Panc1 (cell line): ENCODE data around the gene MRRF. TPM values are rescaled to one million over a fixed set of nuclear protein-coding genes. Genes with fewer than 3 reads are reported as not detected.

Experiments
- ATAC-seq: fragments of 200-7000 bp; cut with Tn5 transposase; 2 replicates; pipeline ENCODE4 v1.9.1; 2020; ENCODE audit warnings: mild to moderate bottlenecking, moderate library complexity
- BruUV-seq: library from RNA; stranded (reverse); fragments of 400-500 nt; replicated peaks from 2 replicates; lab custom pipeline; 2021; lab: Mats Ljungman, UMichigan
- CTCF ChIA-PET: fragments of 300-600 bp; sonication (Branson Sonifier 250); formaldehyde crosslinking; loops from one replicate; lab custom pipeline; 2022; ENCODE audit warnings: antibody characterized with exemption; lab: Charles Lee
- POLR2A ChIA-PET: fragments of 300-600 bp; sonication (Branson Sonifier 250); formaldehyde crosslinking; loops from one replicate; lab custom pipeline; 2022; ENCODE audit warnings: antibody characterized with exemption; lab: Charles Lee
- DNase-seq: peaks from one replicate; pipeline ENCODE4 v3.0.0-alpha.2; 2010; ENCODE audit warnings: low read depth, low spot score
- H3K27ac ChIP-seq: 2 replicates; pipeline ENCODE4 v1.5.1; 2011; ENCODE audit warnings: mild to moderate bottlenecking, low read length, inconsistent platforms
- H3K27me3 ChIP-seq: fragments of 200-500 bp; sonication (Bioruptor generic); 2 replicates; pipeline ENCODE4 v1.6.0; 2014; ENCODE audit warnings: low read length, inconsistent platforms; ENCODE audit not compliant: control insufficient read depth, insufficient read depth
- H3K36me3 ChIP-seq: fragments of 200-500 bp; sonication (Bioruptor generic); 2 replicates; pipeline ENCODE4 v1.5.1; 2014; ENCODE audit warnings: inconsistent platforms, mild to moderate bottlenecking, low read length, moderate library complexity; ENCODE audit not compliant: control insufficient read depth, insufficient read depth
- H3K4me1 ChIP-seq: 2 replicates; pipeline ENCODE4 v1.5.1; 2011; ENCODE audit warnings: inconsistent platforms, mild to moderate bottlenecking, low read length, moderate library complexity; ENCODE audit not compliant: control insufficient read depth, insufficient read depth
- H3K4me3 ChIP-seq, 2 experiments: 2 replicates each; pipeline ENCODE4 v1.5.1; 2011 to 2012; ENCODE audit warnings: low read depth in 2 of 2, low read length in 2 of 2, mild to moderate bottlenecking in 2 of 2, inconsistent platforms in 1 of 2, moderate library complexity in 1 of 2
- H3K9me3 ChIP-seq: fragments of 200-500 bp; sonication (Bioruptor generic); 2 replicates; pipeline ENCODE4 v1.5.1; 2014; ENCODE audit warnings: low read depth, mild to moderate bottlenecking, inconsistent platforms, low read length, moderate library complexity; ENCODE audit not compliant: control insufficient read depth, insufficient read depth
- CTCF ChIP-seq: fragments of 450-650 bp; IDR thresholded peaks from 2 replicates; pipeline ENCODE4 v1.5.1; 2017; ENCODE audit warnings: mild to moderate bottlenecking
- POLR2AphosphoS5 ChIP-seq: IDR thresholded peaks from 2 replicates; pipeline ENCODE4 v1.6.1; 2012; ENCODE audit warnings: mild to moderate bottlenecking, low read depth, low read length, moderate library complexity
- REST ChIP-seq, 2 experiments: IDR thresholded peaks; 2 replicates each; pipeline ENCODE4 v1.6.1; 2011 to 2012; ENCODE audit warnings: low read depth in 2 of 2, control low read depth in 1 of 2, low read length in 1 of 2, mild to moderate bottlenecking in 1 of 2, moderate library complexity in 1 of 2; ENCODE audit not compliant: insufficient read depth in 1 of 2
- SIN3A ChIP-seq: IDR thresholded peaks from 2 replicates; pipeline ENCODE4 v1.6.1; 2012; ENCODE audit warnings: low read depth, mild to moderate bottlenecking, low read length, moderate library complexity, borderline replicate concordance; ENCODE audit not compliant: insufficient read depth
- TCF7L2 ChIP-seq: IDR thresholded peaks from 2 replicates; pipeline ENCODE4 v1.6.1; 2011; ENCODE audit warnings: mild to moderate bottlenecking, low read depth, low read length, inconsistent platforms
- in situ Hi-C: cut with HindIII; loops from 2 replicates; pipeline ENCODE4 v1.10.0; 2016; ENCODE audit warnings: low sequenced_read_pairs, low pct_unique_long_range_greater_than_20kb
- intact Hi-C: fragments of 100-400 bp; cut with micrococcal nuclease; formaldehyde crosslinking; loops from one replicate; pipeline ENCODE4 v1.10.0; 2022; ENCODE audit not compliant: unreplicated experiment
- total RNA-seq: library from RNA; stranded (reverse); gene quantifications from one replicate; pipeline ENCODE4 v1.2.1, GENCODE V29; 2021; ENCODE audit not compliant: unreplicated experiment

Gene MRRF
- total RNA-seq, 1 experiment from 2014 or later = 28.4 TPM

DNA sequence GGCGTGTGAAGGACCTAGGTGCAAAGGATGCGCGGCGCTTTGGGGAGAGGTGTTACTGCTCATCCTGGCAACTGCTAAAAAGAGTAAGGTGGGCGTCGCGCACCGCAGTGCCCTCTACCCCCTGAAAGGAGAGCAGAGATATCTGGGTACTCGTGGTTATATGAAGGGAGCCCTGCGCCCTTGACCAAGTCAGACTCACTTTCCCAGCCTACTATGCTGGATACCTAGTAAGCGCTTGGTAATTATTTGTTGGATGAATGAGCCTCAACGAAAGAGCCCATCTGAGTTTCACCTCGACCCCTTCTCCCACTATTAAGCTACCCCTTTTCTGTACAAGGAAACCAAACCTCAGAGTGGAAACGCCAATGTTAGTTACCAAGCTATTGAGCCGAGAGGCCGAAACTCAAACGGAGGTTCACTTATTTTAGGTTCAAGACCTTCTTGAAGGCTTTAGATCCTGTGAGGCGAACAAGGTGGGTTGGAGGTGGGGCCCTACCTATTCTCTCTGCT, 44.0 kb upstream of the MRRF start:
- ChIA-PET CTCF (no interaction called here), POLR2A (no interaction called here)
- H3K4me3 ChIP-seq = no peak overlapping the region
- intact Hi-C loops (no loop called here), in situ Hi-C loops (no loop called here)
- ATAC-seq = no peak
- no peaks in the 10 kb centered on the region for H3K4me1 ChIP-seq
- H3K36me3 ChIP-seq = no peaks in the 10 kb centered on the region
- no peak for TF ChIP-seq SIN3A
- TF ChIP-seq REST (IDR thresholded peaks at IDR 0.05; ENCODE audit: insufficient read depth in 1 of 2, low read depth in 2 of 2, low read length in 1 of 2) = no peak
- TF ChIP-seq CTCF = no peak
- no peak overlapping the region for H3K27ac ChIP-seq
- BruUV-seq = no TSS peak
- DNase-seq = no peak
- H3K27me3 ChIP-seq = no peaks in the 10 kb centered on the region
- H3K9me3 ChIP-seq = no peaks in the 10 kb centered on the region

- Histone ChIP-seq H3K9me3 (no peaks in the 10 kb centered on the region), H3K27ac (no peak overlapping the region), H3K27me3 (no peaks in the 10 kb centered on the region), H3K36me3 (no peaks in the 10 kb centered on the region), H3K4me1 (no peaks in the 10 kb centered on the region), H3K4me3 (no peak overlapping the region)
- TF ChIP-seq POLR2AphosphoS5 (no peak), TCF7L2 (no peak), CTCF (no peak), SIN3A (no peak), REST (IDR thresholded peaks at IDR 0.05; ENCODE audit: insufficient read depth in 1 of 2, low read depth in 2 of 2, low read length in 1 of 2) (no peak)
- DNase-seq = no peak
- ChIA-PET POLR2A (no interaction called here), CTCF (no interaction called here)
- intact Hi-C loops = no loop called here
- no peak for ATAC-seq
- in situ Hi-C loops = no loop called here
- BruUV-seq = no TSS peak
Observed at GRCh38 chr9:122221183-122221811, 43.4 kb upstream of the MRRF start.
